Lower leg skin (tissue), 4 donors: Measurements from ENCODE around the gene LONRF3. TPM values are rescaled to one million over a fixed set of nuclear protein-coding genes. Genes with fewer than 3 reads are reported as not detected.
"Not testable (repeated sequence)": the region's sequence is repeated elsewhere in the genome, so short reads cannot be mapped to it uniquely, and the experiment has no call there.

Experiments used
- DNase-seq, 2 donors: peaks; one replicate each; pipeline ENCODE4 v3.0.0-alpha.2; 2019; ENCODE audit warnings: low spot score in 2 of 2
- H3K4me3 ChIP-seq: fragments of 200-600 bp; sonication (generic); 2 replicates; pipeline ENCODE4 v1.5.1; 2017; ENCODE audit warnings: mild to moderate bottlenecking, low read depth; ENCODE audit not compliant: poor library complexity, severe bottlenecking
- POLR2A ChIP-seq, 2 donors: fragments of 450-650 bp; IDR thresholded peaks; one replicate each; pipeline ENCODE4 v1.6.1; 2016 to 2017; ENCODE audit warnings: antibody characterized with exemption in 2 of 2, mild to moderate bottlenecking in 1 of 2, moderate library complexity in 1 of 2
- WGBS, 2 donors: methylation state at CpG; one replicate each; pipeline ENCODE4 v1.1.5; 2018; 5-methylcytosine and 5-hydroxymethylcytosine counted together
- intact Hi-C: fragments of 100-400 bp; cut with DNase I; formaldehyde crosslinking; loops from one replicate; pipeline ENCODE4 v1.15.0; 2023; ENCODE audit warnings: low total_unique reads
- total RNA-seq, 4 donors: library from RNA; depleted of rRNA; stranded (reverse); fragments of >200 nt; gene quantifications; one replicate each; pipeline ENCODE4 v1.1.0, GENCODE V29; 2016
- TF ChIP-seq, protein P1 (sequence below), 3 donors: fragments of 450-650 bp; IDR thresholded peaks; one replicate each; pipeline ENCODE4 v1.5.1; 2016; ENCODE audit warnings: antibody characterized with exemption in 3 of 3, mild to moderate bottlenecking in 3 of 3, moderate library complexity in 2 of 3

Gene LONRF3
- total RNA-seq, 4 donors from 2014 or later: 1.8 to 3.2 (median 2.7) TPM

GRCh38 chrX:119025900-119026299, 51.5 kb downstream of the LONRF3 start:
- intact Hi-C loops: no loop called here
- no peak for TF ChIP-seq POLR2A (IDR thresholded peaks at IDR 0.05)
- TF ChIP-seq, protein P1, sequence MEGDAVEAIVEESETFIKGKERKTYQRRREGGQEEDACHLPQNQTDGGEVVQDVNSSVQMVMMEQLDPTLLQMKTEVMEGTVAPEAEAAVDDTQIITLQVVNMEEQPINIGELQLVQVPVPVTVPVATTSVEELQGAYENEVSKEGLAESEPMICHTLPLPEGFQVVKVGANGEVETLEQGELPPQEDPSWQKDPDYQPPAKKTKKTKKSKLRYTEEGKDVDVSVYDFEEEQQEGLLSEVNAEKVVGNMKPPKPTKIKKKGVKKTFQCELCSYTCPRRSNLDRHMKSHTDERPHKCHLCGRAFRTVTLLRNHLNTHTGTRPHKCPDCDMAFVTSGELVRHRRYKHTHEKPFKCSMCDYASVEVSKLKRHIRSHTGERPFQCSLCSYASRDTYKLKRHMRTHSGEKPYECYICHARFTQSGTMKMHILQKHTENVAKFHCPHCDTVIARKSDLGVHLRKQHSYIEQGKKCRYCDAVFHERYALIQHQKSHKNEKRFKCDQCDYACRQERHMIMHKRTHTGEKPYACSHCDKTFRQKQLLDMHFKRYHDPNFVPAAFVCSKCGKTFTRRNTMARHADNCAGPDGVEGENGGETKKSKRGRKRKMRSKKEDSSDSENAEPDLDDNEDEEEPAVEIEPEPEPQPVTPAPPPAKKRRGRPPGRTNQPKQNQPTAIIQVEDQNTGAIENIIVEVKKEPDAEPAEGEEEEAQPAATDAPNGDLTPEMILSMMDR (IDR thresholded peaks at IDR 0.05): no peak
- no peak overlapping the region for H3K4me3 ChIP-seq
- no peak for DNase-seq
- WGBS, 2 donors: 93 to 98% methylated on average over 5 of the region's 5 CpGs

DNA sequence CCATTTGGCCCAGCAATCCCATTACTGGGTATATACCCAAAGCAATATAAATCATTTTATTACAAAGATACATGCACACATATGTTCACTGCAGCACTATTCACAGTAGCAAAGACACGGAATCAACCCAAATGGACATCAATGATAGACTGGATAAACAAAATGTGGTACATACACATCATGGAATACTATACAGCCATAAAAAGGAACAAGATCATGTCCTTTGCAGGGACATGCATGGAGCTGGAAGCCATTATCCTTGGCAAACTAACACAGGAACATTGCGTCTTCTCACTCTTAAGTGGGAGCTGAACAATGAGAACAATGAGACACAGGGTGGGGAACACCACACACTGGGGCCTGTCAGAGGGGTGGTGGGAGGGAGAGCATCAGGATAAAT, 51.9 kb downstream of the LONRF3 start:
- WGBS, 2 donors: 94 to 96% methylated on average over 2 of the region's 2 CpGs
- H3K4me3 ChIP-seq, intact Hi-C loops: not testable (repeated sequence)

GRCh38 chrX:119027960-119028732, 53.7 kb downstream of the LONRF3 start:
- DNase-seq, intact Hi-C loops, H3K4me3 ChIP-seq: not testable (repeated sequence)
- WGBS, 2 donors: 88 to 95% methylated on average over 16 to 25 of the region's 28 CpGs

More for the DNA sequence above, 51.9 kb downstream of the LONRF3 start:
- not testable (repeated sequence) for DNase-seq

GRCh38 chrX:119028733-119029330, 54.4 kb downstream of the LONRF3 start:
- no peak for DNase-seq
- TF ChIP-seq, protein P1 (IDR thresholded peaks at IDR 0.05): no peak
- no peak for TF ChIP-seq POLR2A (IDR thresholded peaks at IDR 0.05)
- 42 to 62% methylated on average over 1 of the region's 1 CpG for WGBS, 2 donors
- no peak overlapping the region for H3K4me3 ChIP-seq
- intact Hi-C loops: no loop called here

- H3K4me3 ChIP-seq, intact Hi-C loops, DNase-seq: not testable (repeated sequence)
- 94 to 100% methylated on average over 1 to 10 of the region's 10 CpGs for WGBS, 2 donors
Observed at GRCh38 chrX:119029656-119030055, 55.2 kb downstream of the LONRF3 start.

GRCh38 chrX:119030990-119031389, 56.6 kb downstream of the LONRF3 start:
- intact Hi-C loops: no loop called here
- TF ChIP-seq POLR2A (IDR thresholded peaks at IDR 0.05): no peak
- TF ChIP-seq, protein P1 (IDR thresholded peaks at IDR 0.05): no peak
- H3K4me3 ChIP-seq: no peak overlapping the region
- no peak for DNase-seq

GRCh38 chrX:119036107-119037029, 62.0 kb downstream of the LONRF3 start:
- no peak overlapping the region for H3K4me3 ChIP-seq
- TF ChIP-seq POLR2A (IDR thresholded peaks at IDR 0.05): no peak
- TF ChIP-seq, protein P1 (IDR thresholded peaks at IDR 0.05): no peak
- WGBS, 2 donors: 82 to 87% methylated on average over 4 of the region's 4 CpGs
- DNase-seq: no peak
- intact Hi-C loops: no loop called here
